Activated CD4-positive, alpha-beta T cell treated with anti-CD3 and anti-CD28 coated beads for 48 hours (primary cell): ENCODE results near the gene CNOT4.
"Not testable (repeated sequence)": the region's sequence is repeated elsewhere in the genome, so short reads cannot be mapped to it uniquely, and the experiment has no call there.

Source experiments
- DNase-seq: peaks from one replicate; pipeline ENCODE4 v3.0.0-alpha.2; 2020

CNOT4 gene

GRCh38 chr7:135510592-135511183 lies 786 bp upstream of the CNOT4 start:
- DNase-seq, result peak; percentile 8

GRCh38 chr7:135509589-135509838 lies 388 bp downstream of the CNOT4 start:
- DNase-seq, result no peak

GRCh38 chr7:135508883-135509588 lies 866 bp downstream of the CNOT4 start:
- peak; percentile 27 for DNase-seq

DNA sequence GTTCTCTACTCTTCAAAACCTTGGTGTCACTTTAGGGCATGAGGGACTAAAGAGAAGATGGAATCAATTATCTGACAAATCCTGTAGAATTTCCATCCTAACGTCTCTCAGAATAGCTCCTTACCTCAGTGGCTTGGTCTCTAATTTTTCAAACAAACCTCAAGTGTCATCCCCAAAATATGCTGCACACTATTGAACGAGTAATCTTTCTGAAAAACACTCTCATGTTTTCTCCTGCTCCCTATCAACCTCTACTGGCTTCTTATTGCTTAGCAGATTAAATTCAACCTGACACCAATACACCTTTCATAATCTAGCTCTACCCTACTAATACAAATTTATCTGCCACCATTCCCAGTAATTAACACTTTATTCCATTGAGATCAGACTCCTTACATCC lies 8.5 kb downstream of the CNOT4 start:
- no peak for DNase-seq

DNA sequence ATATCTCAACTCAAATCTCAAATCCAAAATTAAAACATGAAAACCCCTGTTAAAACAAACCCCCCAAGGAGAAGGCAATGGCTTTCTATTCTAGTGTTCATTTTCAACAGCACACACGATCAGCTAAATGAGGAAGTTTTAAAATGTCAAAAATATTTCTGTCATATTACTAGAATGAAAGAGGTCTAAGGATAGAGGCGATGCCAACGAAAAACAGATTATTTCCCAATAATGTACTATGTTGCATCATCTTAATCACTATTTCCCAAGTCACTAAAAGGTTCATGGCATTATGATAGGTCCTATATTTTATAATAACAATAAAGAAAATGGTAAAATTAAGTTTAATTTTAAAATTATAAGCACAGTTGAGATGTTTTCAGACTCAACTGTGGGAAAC lies 10.1 kb downstream of the CNOT4 start:
- no peak for DNase-seq

DNA sequence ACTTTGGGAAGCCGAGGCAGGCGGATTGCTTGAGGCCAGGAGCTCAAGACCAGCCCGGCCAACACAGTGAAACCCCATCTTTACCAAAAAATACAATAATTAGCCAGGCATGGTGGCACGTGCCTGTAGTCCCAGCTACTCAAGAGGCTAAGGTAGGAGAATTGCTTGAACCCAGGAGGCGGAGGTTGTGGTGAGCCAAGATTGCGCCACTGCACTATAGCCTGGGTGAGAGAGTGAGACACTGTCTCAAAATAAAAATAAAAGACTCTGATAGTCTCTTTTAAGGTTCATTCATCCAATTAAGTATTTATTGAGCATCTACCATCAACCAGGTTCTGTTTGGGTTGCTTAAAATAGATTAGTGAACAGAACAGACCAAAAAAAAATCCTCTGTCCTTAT lies 12.7 kb downstream of the CNOT4 start:
- not testable (repeated sequence) for DNase-seq

GRCh38 chr7:135493362-135493761 lies 16.5 kb downstream of the CNOT4 start:
- no peak for DNase-seq

DNA sequence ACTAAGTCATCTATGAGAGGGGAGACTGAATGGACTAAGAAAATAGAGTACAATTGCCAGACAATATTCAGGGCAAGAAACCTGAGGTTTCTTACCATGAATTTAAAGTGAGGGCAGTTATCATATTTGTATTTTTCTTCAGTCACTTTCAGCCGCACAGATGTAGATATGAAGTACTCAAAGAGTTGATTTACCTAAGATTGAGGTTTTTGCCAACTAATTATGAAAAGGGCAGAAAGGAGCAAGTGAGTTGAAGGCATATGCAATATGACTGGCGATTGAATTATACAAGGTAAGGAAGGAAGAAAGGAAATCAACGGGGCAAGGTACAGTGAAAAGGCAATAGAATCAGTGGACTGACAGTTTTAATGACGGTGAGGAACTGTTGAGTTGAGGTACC lies 17.8 kb downstream of the CNOT4 start:
- DNase-seq, result no peak

DNA sequence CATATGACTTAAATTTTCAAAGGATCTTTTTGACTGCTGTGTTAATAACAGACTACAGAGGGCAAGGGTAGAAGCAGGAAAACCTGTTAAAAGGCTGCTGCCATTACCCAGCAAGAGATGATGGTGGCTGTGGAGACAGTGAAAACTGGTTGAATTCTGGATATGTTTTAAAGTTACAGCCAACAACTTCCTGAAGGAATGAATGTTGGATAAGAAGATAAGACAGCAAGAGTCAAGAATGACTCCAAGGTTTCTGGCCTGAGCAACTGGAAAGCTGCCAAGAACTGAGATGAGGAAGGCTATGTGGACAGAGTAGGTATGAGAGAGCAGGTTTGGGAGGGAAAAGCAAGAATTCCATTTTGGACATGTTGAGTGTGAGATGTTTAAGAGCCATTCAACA lies 19.1 kb downstream of the CNOT4 start:
- DNase-seq, result no peak

DNA sequence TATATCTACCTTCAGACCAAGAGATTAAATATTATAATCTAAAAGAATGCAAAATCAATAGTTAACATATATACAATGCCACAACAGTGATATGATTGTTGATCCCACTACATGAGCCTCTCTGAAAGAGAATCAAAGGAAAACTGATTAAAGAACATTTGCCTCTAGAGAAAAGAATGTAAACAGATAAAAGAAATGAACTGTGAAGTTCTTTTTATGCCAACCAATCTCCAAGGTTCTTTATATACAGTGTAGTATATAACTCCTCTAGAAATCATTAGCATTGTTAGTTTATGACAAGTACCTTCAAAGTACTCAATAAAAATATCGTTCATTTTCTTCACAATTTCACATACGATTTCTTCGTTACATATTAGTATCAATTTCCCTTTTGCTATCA lies 20.1 kb downstream of the CNOT4 start:
- no peak for DNase-seq

DNA sequence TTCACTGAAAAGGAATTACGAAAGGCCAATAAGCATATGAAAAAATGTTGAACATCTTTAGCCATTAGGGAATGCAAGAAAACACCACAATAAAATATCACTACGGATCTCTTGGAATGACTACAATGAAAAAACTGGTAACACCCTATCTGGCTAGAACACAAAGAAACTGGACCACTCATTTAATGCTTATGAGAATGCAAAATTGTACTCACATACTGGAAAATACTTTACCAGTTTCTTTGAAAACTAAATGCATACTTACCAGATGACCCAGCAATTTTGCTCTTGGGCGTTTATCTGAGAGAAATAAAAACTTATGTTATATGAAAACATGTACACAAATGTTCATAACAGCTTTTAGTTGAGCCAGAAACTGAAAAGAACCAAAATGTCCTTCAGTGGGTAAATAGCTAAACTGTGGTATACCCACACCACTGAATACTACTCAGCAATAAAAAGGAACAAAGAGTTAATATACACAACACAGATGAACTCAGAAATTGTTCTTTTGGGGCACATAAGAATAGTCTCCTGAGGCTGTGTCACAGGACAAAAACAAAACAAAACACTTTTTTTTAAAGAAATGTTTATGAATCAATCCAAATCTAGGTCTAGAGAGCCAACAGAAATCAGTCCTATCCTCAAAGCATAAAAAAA lies 23.5 kb downstream of the CNOT4 start:
- DNase-seq, result no peak

DNA sequence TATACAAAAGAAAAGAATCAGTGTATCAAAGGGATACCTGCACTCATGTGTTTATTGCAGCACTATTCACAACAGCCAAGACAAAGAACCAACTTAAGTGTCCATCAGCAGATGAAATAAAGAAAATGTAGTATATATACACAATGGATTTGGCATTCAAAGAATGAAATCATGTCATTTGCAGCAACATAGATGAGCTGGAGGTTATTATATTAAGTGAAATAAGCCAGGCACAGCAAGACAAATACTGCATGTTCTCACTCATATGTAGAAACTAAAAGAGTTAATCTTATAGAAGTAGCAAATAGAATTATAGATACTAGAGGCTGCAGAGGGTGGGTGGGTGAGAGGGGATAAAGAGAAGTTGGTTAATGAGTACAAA lies 28.3 kb downstream of the CNOT4 start:
- DNase-seq, result no peak

DNA sequence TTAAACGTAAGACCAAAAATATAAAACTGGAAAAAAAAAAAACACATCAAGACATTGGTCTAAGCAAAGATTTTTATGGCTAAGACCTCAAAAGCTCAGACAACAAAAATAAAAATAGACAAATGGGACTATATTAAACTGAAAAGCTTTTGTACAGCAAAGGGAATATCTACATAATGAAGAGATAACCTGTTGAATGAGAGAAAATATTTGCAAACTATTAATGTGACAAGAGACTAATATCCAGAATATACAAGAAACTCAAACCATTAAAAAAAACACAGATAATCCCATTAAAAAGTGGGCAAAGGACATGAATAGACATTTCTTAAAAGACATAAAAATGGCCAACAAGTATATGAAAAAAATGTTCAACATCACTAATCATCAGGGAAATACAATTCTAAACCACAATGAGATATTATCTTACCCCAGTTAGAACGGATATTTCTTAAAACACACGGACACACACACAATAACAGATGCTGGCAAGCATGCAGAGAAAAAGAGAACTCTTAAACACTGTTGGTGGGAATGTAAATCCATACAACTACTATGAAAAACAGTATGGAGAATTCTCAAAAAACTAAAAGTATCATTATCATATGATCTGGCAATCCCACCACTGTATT lies 28.8 kb downstream of the CNOT4 start:
- DNase-seq, result no peak

DNA sequence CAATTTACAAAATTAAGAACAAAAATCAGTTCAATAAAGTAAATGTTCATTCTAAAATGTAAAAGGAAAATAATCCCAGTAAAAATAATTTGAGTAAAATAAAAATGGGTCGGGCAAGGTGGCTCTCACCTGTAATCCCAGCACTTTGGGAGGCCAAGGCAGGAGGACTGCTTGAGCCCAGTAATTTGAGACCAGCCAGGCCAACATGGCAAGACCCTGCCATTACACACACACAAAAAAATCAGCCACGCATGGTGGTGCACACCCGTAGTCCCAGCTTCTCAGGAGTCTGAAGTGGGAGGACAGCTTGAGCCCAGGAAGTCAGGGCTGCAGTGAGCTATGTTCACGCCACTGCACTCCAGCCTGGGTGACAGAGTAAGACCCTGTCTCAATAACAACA lies 34.4 kb downstream of the CNOT4 start:
- no peak for DNase-seq

- DNase-seq, result not testable (repeated sequence)
Measured at GRCh38 chr7:135469705-135470104, 40.2 kb downstream of the CNOT4 start.

- DNase-seq, result no peak
Measured at GRCh38 chr7:135467207-135467711, 42.6 kb downstream of the CNOT4 start.

GRCh38 chr7:135466442-135467206 lies 43.3 kb downstream of the CNOT4 start:
- no peak for DNase-seq

- DNase-seq, result no peak
Measured at GRCh38 chr7:135463908-135464307, 46.0 kb downstream of the CNOT4 start.

DNA sequence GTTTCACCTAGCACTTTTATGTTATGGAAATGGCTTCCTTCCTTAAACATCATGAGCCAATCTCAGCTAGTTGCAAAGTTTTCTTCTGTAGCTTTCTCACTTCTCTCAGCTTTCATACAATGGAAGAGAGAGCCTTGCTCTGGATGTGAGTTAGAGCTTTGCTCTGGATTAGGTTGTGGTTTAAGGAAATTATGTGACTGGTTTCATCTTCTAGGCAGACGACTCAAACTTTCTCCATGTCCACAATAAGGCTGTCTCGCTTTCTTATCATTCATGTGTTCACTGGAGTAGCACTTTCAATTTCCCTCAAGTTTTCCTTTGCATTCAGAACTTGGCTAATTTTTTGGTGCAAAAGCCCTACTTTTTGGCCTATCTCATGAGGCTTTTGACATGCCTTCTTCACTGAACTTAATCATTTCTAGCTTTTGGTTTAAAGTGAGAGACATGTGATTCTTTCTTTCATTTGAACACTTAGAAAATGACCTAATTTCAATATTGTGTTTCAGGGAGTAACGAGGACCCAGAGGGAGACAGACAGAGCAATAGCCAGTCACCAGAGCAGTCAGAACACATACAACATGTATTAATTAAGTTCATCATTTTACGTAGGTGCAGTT lies 49.8 kb downstream of the CNOT4 start:
- peak; percentile 11 for DNase-seq

DNA sequence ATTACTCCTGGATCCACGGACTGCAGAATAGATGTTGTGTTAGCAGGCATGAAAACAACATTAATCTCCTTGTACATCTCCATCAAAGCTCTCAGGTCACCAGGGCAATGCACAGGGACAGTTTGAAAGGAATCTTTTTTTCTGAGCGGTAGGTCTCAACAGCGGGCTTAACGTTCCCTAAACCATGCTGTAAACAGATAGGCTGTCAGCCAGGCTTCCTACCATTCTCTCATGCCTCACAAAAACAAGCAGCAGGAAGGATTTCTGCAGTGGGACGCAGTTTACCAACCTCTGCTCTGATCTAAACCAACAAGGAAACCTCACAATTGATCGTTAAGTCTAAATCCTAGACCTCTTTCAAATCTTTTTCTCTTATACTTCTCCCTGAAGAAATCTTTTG lies 50.8 kb downstream of the CNOT4 start:
- DNase-seq, result no peak

GRCh38 chr7:135454060-135454459 lies 55.8 kb downstream of the CNOT4 start:
- DNase-seq, result peak; percentile 20

DNA sequence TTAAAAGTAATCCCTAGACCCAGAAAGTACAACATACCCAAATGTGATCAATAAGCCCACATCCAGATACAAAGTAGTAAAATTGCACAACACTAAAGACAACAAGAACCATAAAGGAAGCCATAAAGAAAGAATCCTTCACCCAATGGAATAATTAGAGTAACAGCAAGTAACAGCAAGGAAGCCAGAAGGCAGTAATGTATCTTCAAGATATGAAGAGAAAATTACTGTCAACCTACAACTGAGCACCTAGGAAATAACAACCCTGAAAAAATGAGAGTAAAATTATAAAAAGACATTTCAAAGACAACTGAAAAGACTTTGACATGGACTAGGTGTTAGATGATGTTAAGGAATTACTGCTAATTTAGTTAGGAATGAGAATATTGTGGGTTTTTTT lies 60.5 kb downstream of the CNOT4 start:
- DNase-seq, result no peak

DNA sequence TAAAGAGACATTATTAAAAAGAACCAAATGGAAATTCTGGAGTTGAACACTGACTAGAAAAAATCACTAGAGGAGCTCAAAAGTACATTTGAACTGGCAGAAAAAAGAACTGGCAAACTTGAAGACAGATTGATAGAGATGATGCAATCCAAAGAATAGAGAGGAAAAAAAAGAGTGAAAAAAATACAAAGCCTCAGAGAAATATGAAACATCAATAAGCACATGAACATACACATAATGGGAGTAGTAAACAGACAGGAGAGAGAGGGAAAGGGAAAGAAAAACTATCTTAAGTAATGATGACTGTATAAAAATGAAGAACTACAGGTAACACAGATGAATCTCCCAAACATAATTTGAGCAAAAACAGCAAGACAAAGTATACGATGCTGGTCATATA lies 61.1 kb downstream of the CNOT4 start:
- DNase-seq, result no peak
